ENCODE results near the gene HNRNPR.

DNA sequence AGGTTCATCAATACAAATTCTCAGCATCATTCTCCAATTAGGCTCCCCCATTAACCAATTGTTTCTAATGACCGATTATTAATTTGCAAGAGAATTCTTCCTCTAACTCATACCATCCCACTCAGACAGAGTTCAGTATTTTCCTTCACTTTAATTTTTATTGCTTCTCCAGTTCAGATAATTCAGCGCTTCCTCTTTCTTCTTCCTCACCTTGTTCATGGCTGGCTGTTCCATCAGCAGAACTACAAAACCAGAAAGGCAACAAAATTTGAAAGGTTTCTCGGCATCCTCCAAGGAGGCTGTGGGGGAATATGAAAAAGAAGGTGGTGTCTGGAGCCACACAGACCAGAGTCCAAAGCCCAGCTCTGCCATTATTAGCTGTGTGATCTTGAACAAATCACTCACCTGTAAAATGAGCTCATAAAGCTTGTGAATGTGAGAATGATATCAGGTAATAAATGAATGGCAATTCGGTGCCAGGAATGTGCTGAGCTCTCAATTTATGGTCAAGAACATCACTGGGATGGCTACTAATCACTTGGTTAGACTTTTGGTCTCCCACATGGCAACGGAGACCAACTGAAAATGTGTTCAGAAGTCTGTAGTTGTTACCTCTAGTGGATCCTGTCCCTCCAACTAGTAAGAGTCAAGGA, 37.3 kb upstream of the HNRNPR start:
- TF ChIP-seq, protein P1, sequence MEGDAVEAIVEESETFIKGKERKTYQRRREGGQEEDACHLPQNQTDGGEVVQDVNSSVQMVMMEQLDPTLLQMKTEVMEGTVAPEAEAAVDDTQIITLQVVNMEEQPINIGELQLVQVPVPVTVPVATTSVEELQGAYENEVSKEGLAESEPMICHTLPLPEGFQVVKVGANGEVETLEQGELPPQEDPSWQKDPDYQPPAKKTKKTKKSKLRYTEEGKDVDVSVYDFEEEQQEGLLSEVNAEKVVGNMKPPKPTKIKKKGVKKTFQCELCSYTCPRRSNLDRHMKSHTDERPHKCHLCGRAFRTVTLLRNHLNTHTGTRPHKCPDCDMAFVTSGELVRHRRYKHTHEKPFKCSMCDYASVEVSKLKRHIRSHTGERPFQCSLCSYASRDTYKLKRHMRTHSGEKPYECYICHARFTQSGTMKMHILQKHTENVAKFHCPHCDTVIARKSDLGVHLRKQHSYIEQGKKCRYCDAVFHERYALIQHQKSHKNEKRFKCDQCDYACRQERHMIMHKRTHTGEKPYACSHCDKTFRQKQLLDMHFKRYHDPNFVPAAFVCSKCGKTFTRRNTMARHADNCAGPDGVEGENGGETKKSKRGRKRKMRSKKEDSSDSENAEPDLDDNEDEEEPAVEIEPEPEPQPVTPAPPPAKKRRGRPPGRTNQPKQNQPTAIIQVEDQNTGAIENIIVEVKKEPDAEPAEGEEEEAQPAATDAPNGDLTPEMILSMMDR (tag by site-specific recombination; IDR thresholded peaks at IDR 0.05) = no peak
- TF ChIP-seq, protein P2, sequence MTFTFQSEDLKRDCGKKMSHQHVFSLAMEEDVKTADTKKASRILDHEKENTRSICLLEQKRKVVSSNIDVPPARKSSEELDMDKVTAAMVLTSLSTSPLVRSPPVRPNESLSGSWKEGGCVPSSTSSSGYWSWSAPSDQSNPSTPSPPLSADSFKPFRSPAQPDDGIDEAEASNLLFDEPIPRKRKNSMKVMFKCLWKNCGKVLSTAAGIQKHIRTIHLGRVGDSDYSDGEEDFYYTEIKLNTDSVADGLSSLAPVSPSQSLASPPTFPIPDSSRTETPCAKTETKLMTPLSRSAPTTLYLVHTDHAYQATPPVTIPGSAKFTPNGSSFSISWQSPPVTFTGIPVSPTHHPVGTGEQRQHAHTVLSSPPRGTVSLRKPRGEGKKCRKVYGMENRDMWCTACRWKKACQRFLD (tag by site-specific recombination; IDR thresholded peaks at IDR 0.05) = no peak
- TF ChIP-seq ZNF146 (tag by site-specific recombination; IDR thresholded peaks at IDR 0.05) (no peak), ZBTB20 (tag by site-specific recombination; IDR thresholded peaks at IDR 0.05) (no peak)
- TF ChIP-seq, protein P3, sequence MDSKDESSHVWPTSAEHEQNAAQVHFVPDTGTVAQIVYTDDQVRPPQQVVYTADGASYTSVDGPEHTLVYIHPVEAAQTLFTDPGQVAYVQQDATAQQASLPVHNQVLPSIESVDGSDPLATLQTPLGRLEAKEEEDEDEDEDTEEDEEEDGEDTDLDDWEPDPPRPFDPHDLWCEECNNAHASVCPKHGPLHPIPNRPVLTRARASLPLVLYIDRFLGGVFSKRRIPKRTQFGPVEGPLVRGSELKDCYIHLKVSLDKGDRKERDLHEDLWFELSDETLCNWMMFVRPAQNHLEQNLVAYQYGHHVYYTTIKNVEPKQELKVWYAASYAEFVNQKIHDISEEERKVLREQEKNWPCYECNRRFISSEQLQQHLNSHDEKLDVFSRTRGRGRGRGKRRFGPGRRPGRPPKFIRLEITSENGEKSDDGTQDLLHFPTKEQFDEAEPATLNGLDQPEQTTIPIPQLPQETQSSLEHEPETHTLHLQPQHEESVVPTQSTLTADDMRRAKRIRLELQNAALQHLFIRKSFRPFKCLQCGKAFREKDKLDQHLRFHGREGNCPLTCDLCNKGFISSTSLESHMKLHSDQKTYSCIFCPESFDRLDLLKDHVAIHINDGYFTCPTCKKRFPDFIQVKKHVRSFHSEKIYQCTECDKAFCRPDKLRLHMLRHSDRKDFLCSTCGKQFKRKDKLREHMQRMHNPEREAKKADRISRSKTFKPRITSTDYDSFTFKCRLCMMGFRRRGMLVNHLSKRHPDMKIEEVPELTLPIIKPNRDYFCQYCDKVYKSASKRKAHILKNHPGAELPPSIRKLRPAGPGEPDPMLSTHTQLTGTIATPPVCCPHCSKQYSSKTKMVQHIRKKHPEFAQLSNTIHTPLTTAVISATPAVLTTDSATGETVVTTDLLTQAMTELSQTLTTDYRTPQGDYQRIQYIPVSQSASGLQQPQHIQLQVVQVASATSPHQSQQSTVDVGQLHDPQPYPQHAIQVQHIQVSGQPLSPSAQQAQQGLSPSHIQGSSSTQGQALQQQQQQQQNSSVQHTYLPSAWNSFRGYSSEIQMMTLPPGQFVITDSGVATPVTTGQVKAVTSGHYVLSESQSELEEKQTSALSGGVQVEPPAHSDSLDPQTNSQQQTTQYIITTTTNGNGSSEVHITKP (tag by site-specific recombination; IDR thresholded peaks at IDR 0.05) = no peak
- TF ChIP-seq, protein P4, sequence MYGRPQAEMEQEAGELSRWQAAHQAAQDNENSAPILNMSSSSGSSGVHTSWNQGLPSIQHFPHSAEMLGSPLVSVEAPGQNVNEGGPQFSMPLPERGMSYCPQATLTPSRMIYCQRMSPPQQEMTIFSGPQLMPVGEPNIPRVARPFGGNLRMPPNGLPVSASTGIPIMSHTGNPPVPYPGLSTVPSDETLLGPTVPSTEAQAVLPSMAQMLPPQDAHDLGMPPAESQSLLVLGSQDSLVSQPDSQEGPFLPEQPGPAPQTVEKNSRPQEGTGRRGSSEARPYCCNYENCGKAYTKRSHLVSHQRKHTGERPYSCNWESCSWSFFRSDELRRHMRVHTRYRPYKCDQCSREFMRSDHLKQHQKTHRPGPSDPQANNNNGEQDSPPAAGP (tag by site-specific recombination; IDR thresholded peaks at IDR 0.05) = no peak
